ENCODE results near the gene DRC7. TPM values are rescaled to one million over a fixed set of nuclear protein-coding genes. Genes with fewer than 3 reads are reported as not detected.
A peak's percentile ranks its signal among the peaks of the same experiment; 100 is the strongest.

The DRC7 gene
- total RNA-seq, 1 experiment from 2014 or later, result not detected

DNA sequence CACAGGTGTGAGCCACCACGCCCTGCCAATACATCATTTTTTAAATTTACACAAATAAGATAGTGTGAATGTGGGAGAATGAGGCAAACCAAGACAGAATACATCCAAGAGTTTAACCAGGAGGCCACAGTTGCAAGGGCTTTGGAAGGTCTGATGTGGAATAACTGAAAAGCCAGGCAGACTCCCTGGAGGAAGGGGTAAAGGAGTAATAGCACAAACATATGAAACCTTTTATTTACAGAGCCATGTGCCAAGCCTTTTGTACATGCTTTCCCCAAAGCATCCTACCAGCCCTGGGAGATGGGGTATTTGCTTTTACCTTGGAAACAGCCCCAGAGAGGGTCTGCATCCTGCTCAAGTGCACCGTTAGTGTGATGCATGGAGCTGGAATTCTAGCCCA, 21.8 kb upstream of the DRC7 start (continued):
- TF ChIP-seq, protein P1, sequence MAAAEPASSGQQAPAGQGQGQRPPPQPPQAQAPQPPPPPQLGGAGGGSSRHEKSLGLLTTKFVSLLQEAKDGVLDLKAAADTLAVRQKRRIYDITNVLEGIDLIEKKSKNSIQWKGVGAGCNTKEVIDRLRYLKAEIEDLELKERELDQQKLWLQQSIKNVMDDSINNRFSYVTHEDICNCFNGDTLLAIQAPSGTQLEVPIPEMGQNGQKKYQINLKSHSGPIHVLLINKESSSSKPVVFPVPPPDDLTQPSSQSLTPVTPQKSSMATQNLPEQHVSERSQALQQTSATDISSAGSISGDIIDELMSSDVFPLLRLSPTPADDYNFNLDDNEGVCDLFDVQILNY (CRISPR knock-in tag; IDR thresholded peaks at IDR 0.05), result no peak
- TF ChIP-seq ZNF512 (CRISPR knock-in tag; IDR thresholded peaks at IDR 0.05; ENCODE audit: borderline replicate concordance) (no peak), ZNF423 (CRISPR knock-in tag; IDR thresholded peaks at IDR 0.05) (no peak), NFYB (CRISPR knock-in tag; conservative IDR thresholded peaks at IDR 0.05; ENCODE audit: low read depth) (no peak), RELA (CRISPR knock-in tag; IDR thresholded peaks at IDR 0.05; ENCODE audit: borderline replicate concordance) (no peak), ZNF281 (CRISPR knock-in tag; IDR thresholded peaks at IDR 0.05) (no peak)

GRCh38 chr16:57675741-57676551, 18.7 kb upstream of the DRC7 start:
- H3K27me3 Mint-ChIP-seq (ENCODE audit: low read depth), result peaks cover 7% of the 10 kb centered on the region
- H3K9me3 Mint-ChIP-seq, result no peaks in the 10 kb centered on the region
- ChIA-PET POLR2A (interaction anchor here (0.5 to 1.2 kb wide), 2 partner anchors 48 to 59 kb away, joined by 5 to 6 read pairs; partner anchors contain the start of gene KATNB1), CTCF (interaction anchor here (0.9 to 3.4 kb wide), 5 partner anchors 8 to 187 kb away, joined by 3 to 24 read pairs (median 3); partner anchors contain the start of gene ADGRG3)
- peak; percentile 86 for ATAC-seq
- DNase-seq (ENCODE audit: low spot score), result peak; percentile 62
- TF ChIP-seq FOXK1 (CRISPR knock-in tag; IDR thresholded peaks at IDR 0.05), result no peak
- 0 out of 2 replicates have a peak, but pooled peaks have one; percentile 21 for TF ChIP-seq ZNF281 (CRISPR knock-in tag; IDR thresholded peaks at IDR 0.05)
- no peak for TF ChIP-seq TEAD4 (CRISPR knock-in tag; IDR thresholded peaks at IDR 0.05)
- no peak for TF ChIP-seq SMAD3 (CRISPR knock-in tag; IDR thresholded peaks at IDR 0.05; ENCODE audit: borderline replicate concordance)
- peak overlapping the region; percentile 10; the same call in 1 of the 2 replicates for H3K27ac Mint-ChIP-seq
- H3K4me3 Mint-ChIP-seq, result peak overlapping the region; percentile 22; the same call in 1 of the 2 replicates
- H3K36me3 Mint-ChIP-seq, result no peaks in the 10 kb centered on the region
- H3K4me1 Mint-ChIP-seq, result peaks cover 36% of the 10 kb centered on the region

DNA sequence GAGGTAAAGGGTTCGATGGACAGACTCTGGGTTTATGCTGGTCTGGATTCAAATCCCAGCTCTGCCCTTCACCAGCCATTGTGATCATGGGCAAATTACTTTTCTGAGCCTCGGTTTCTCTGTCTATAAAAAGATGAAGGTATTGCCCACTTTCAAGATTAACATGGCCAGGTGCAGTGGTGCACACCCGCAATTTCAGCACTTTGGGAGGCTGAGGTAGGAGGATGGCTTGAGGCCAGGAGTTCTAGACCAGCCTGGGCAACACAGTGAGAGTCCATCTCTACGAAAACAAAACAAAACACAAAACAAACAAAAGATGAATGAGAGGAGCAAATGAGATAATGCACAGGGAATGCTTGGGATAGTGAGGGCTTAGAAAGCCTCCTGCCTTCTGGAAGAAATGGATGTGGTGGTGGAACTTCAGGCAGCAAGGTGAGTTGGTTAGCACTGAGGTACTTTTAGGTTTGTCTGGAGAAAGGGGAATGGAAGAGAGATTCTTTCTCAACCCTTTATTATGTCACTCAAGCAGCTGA, 18.0 kb upstream of the DRC7 start:
- ChIA-PET POLR2A (no interaction called here), CTCF (interaction anchor here (0.9 to 3.4 kb wide), 4 partner anchors 9 to 186 kb away, joined by 3 to 24 read pairs (median 3); partner anchors contain the start of gene ADGRG3)

More for the DNA sequence above, 18.0 kb upstream of the DRC7 start:
- no peak for TF ChIP-seq ZNF317 (CRISPR knock-in tag; IDR thresholded peaks at IDR 0.05; ENCODE audit: borderline replicate concordance, low read depth)
- no peak for TF ChIP-seq SMAD4 (CRISPR knock-in tag; IDR thresholded peaks at IDR 0.05)
- TF ChIP-seq, protein P2, sequence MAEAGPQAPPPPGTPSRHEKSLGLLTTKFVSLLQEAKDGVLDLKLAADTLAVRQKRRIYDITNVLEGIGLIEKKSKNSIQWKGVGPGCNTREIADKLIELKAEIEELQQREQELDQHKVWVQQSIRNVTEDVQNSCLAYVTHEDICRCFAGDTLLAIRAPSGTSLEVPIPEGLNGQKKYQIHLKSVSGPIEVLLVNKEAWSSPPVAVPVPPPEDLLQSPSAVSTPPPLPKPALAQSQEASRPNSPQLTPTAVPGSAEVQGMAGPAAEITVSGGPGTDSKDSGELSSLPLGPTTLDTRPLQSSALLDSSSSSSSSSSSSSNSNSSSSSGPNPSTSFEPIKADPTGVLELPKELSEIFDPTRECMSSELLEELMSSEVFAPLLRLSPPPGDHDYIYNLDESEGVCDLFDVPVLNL (CRISPR knock-in tag; IDR thresholded peaks at IDR 0.05; ENCODE audit: borderline replicate concordance, low read depth), result no peak
- TF ChIP-seq SMAD3 (CRISPR knock-in tag; IDR thresholded peaks at IDR 0.05; ENCODE audit: borderline replicate concordance), result no peak
- TF ChIP-seq OVOL2 (CRISPR knock-in tag; IDR thresholded peaks at IDR 0.05; ENCODE audit: borderline replicate concordance), result no peak
- no peak for TF ChIP-seq KAT7 (CRISPR knock-in tag; IDR thresholded peaks at IDR 0.05; ENCODE audit: borderline replicate concordance)
- TF ChIP-seq, protein P3, sequence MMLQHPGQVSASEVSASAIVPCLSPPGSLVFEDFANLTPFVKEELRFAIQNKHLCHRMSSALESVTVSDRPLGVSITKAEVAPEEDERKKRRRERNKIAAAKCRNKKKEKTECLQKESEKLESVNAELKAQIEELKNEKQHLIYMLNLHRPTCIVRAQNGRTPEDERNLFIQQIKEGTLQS (CRISPR knock-in tag; conservative IDR thresholded peaks at IDR 0.05), result no peak
- TF ChIP-seq, protein P4, sequence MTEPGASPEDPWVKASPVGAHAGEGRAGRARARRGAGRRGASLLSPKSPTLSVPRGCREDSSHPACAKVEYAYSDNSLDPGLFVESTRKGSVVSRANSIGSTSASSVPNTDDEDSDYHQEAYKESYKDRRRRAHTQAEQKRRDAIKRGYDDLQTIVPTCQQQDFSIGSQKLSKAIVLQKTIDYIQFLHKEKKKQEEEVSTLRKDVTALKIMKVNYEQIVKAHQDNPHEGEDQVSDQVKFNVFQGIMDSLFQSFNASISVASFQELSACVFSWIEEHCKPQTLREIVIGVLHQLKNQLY (CRISPR knock-in tag; IDR thresholded peaks at IDR 0.05), result no peak
- no peak for TF ChIP-seq PRRX2 (CRISPR knock-in tag; IDR thresholded peaks at IDR 0.05)
- TF ChIP-seq CREM (CRISPR knock-in tag; IDR thresholded peaks at IDR 0.05), result no peak
- H3K9me3 Mint-ChIP-seq, result no peaks in the 10 kb centered on the region
- DNase-seq (ENCODE audit: low spot score) (no peak), ATAC-seq (no peak)
- H3K27me3 Mint-ChIP-seq (ENCODE audit: low read depth), result peaks cover 7% of the 10 kb centered on the region
- H3K27ac Mint-ChIP-seq, result peak overlapping the region; percentile 72; the same call in 1 of the 2 replicates
- H3K4me1 Mint-ChIP-seq, result peaks cover 36% of the 10 kb centered on the region
- no peaks in the 10 kb centered on the region for H3K36me3 Mint-ChIP-seq
- no peak overlapping the region for H3K4me3 Mint-ChIP-seq

All from WTC11 (cell line).